H1 (cell line): ENCODE data around the gene MTFP1. TPM values are rescaled to one million over a fixed set of nuclear protein-coding genes. Genes with fewer than 3 reads are reported as not detected.

Experiments
- CTCF ChIA-PET: fragments of 300-600 bp; sonication (Branson Sonifier 250); formaldehyde crosslinking; loops from one replicate; lab custom pipeline; 2021; ENCODE audit not compliant: partially characterized antibody; lab: Charles Lee
- POLR2A ChIA-PET: fragments of 300-600 bp; sonication (Branson Sonifier 250); formaldehyde crosslinking; loops from one replicate; lab custom pipeline; 2021; ENCODE audit warnings: inconsistent platforms; ENCODE audit not compliant: partially characterized antibody; lab: Charles Lee
- DNase-seq, 2 experiments: peaks; one replicate each; pipeline versions ENCODE4 v3.0.0 to v3.0.0-alpha.2; 2010 to 2022; ENCODE audit warnings: low spot score in 2 of 2, low read depth in 1 of 2, mixed read lengths in 1 of 2
- FAIRE-seq: peaks from 2 replicates; lab custom pipeline; 2011; peaks lifted over from hg19 to GRCh38; lab: Jason Lieb, UNC
- H2AFZ ChIP-seq: 2 replicates; pipeline ENCODE4 v1.8.1; 2012; ENCODE audit warnings: low read length, inconsistent platforms
- H2AK5ac ChIP-seq: 2 replicates; pipeline ENCODE4 v1.6.1; 2013; ENCODE audit warnings: low read depth, low read length
- H2BK120ac ChIP-seq: replicated peaks from 2 replicates; pipeline ENCODE3; 2013; ENCODE audit warnings: low read depth, low read length, inconsistent platforms
- H2BK12ac ChIP-seq: 2 replicates; pipeline ENCODE4 v1.6.1; 2013; ENCODE audit warnings: low read depth, low read length
- H2BK15ac ChIP-seq: 2 replicates; pipeline ENCODE4 v1.6.1; 2013; ENCODE audit warnings: low read length
- H2BK20ac ChIP-seq: 2 replicates; pipeline ENCODE4 v1.6.1; 2013; ENCODE audit warnings: low read length
- H2BK5ac ChIP-seq: 2 replicates; pipeline ENCODE4 v1.6.1; 2013; ENCODE audit warnings: low read depth, low read length
- H3K14ac ChIP-seq: 2 replicates; pipeline ENCODE4 v1.6.1; 2013; ENCODE audit warnings: inconsistent platforms; ENCODE audit not compliant: insufficient read length
- H3K18ac ChIP-seq: 2 replicates; pipeline ENCODE4 v1.6.1; 2013; ENCODE audit warnings: low read length; ENCODE audit errors: extremely low read depth
- H3K23ac ChIP-seq: 2 replicates; pipeline ENCODE4 v1.6.1; 2013; ENCODE audit warnings: inconsistent platforms; ENCODE audit not compliant: insufficient read length
- H3K23me2 ChIP-seq: 2 replicates; pipeline ENCODE4 v1.6.1; 2013; ENCODE audit warnings: low read depth, low read length
- H3K27ac ChIP-seq: 2 replicates; pipeline ENCODE4 v1.6.1; 2011; ENCODE audit warnings: low read depth, low read length, inconsistent platforms
- H3K27me3 ChIP-seq, 4 experiments: replicated peaks in 1 of 4; 1 replicate in 1 of 4; 2 replicates in 3 of 4; pipeline versions ENCODE4 v1.6.1 to v1.8.1; 2011 to 2013; ENCODE audit warnings: low read length in 3 of 4, mild to moderate bottlenecking in 3 of 4, inconsistent platforms in 2 of 4, mixed read lengths in 2 of 4, moderate library complexity in 1 of 4; ENCODE audit not compliant: control insufficient read depth in 3 of 4, insufficient read depth in 3 of 4; ENCODE audit errors: extremely low read depth in 1 of 4
- H3K36me3 ChIP-seq, 4 experiments: 2 replicates each; pipeline versions ENCODE4 v1.6.1 to v1.8.1; 2011 to 2013; ENCODE audit warnings: mild to moderate bottlenecking in 4 of 4, low read length in 3 of 4, moderate library complexity in 2 of 4, control low read depth in 1 of 4, inconsistent platforms in 1 of 4; ENCODE audit not compliant: insufficient read depth in 4 of 4, control insufficient read depth in 2 of 4
- H3K4ac ChIP-seq: replicated peaks from 2 replicates; pipeline ENCODE3; 2013; ENCODE audit warnings: low read length, low read depth, mixed read lengths, inconsistent platforms; ENCODE audit not compliant: insufficient read length
- H3K4me1 ChIP-seq, 4 experiments: replicated peaks in 1 of 4; 1 replicate in 1 of 4; 2 replicates in 3 of 4; pipeline versions ENCODE4 v1.6.1 to v1.8.1; 2011 to 2013; ENCODE audit warnings: low read length in 3 of 4, inconsistent platforms in 2 of 4, mixed read lengths in 1 of 4; ENCODE audit not compliant: insufficient read depth in 4 of 4, control insufficient read depth in 3 of 4
- H3K4me2 ChIP-seq, 2 experiments: 2 replicates each; pipeline versions ENCODE4 v1.6.1 to v1.8.1; 2011 to 2013; ENCODE audit warnings: low read depth in 2 of 2, low read length in 2 of 2, control low read depth in 1 of 2, inconsistent platforms in 1 of 2, mild to moderate bottlenecking in 1 of 2; ENCODE audit not compliant: insufficient read depth in 1 of 2
- H3K4me3 ChIP-seq, 4 experiments: fragments of 200-600, 300-600 bp in 1 of 4; sonication (generic), shearing (Covaris generic), sonication (Bioruptor Twin) in 1 of 4; 2 replicates each; pipeline versions ENCODE4 v1.5.1 to v1.8.1; 2011 to 2016; ENCODE audit warnings: low read length in 4 of 4, low read depth in 3 of 4, control low read depth in 2 of 4, inconsistent platforms in 2 of 4, mild to moderate bottlenecking in 2 of 4, mixed read lengths in 1 of 4, moderate library complexity in 1 of 4; ENCODE audit not compliant: insufficient read depth in 2 of 4; ENCODE audit errors: extremely low read depth in 1 of 4
- H3K56ac ChIP-seq: replicated peaks from 2 replicates; pipeline ENCODE3; 2013; ENCODE audit warnings: low read depth, mild to moderate bottlenecking, mixed read lengths, low read length, inconsistent platforms; ENCODE audit not compliant: insufficient read length
- H3K79me1 ChIP-seq: 2 replicates; pipeline ENCODE4 v1.6.1; 2013; ENCODE audit warnings: low read depth, low read length, control low read depth
- H3K79me2 ChIP-seq, 2 experiments: 2 replicates each; pipeline versions ENCODE4 v1.6.1 to v1.8.1; 2012 to 2013; ENCODE audit warnings: low read length in 2 of 2, mild to moderate bottlenecking in 2 of 2, inconsistent platforms in 1 of 2; ENCODE audit not compliant: insufficient read depth in 2 of 2, control insufficient read depth in 1 of 2
- H3K9ac ChIP-seq, 4 experiments: replicated peaks in 1 of 4; 1 replicate in 1 of 4; 2 replicates in 3 of 4; pipeline versions ENCODE4 v1.6.1 to v1.8.1; 2011 to 2013; ENCODE audit warnings: low read depth in 3 of 4, low read length in 3 of 4, control low read depth in 2 of 4, mild to moderate bottlenecking in 2 of 4, moderate library complexity in 2 of 4, inconsistent platforms in 1 of 4; ENCODE audit errors: extremely low read depth in 1 of 4
- H3K9me3 ChIP-seq, 2 experiments: 2 replicates each; pipeline versions ENCODE4 v1.6.1 to v1.8.1; 2012 to 2013; ENCODE audit warnings: mild to moderate bottlenecking in 2 of 2, moderate library complexity in 2 of 2, control low read depth in 1 of 2, inconsistent platforms in 1 of 2, low read depth in 1 of 2, low read length in 1 of 2, mixed read lengths in 1 of 2; ENCODE audit not compliant: insufficient read depth in 2 of 2
- H4K20me1 ChIP-seq, 2 experiments: replicated peaks in 1 of 2; 2 replicates each; pipeline versions ENCODE3 to v1.8.1; 2011 to 2013; ENCODE audit warnings: inconsistent platforms in 2 of 2, low read length in 2 of 2, mild to moderate bottlenecking in 1 of 2; ENCODE audit not compliant: insufficient read depth in 2 of 2, control insufficient read depth in 1 of 2
- H4K5ac ChIP-seq: 2 replicates; pipeline ENCODE4 v1.6.1; 2013; ENCODE audit warnings: low read length, low read depth, mixed read lengths, inconsistent platforms; ENCODE audit not compliant: insufficient read length
- H4K8ac ChIP-seq: 2 replicates; pipeline ENCODE4 v1.8.0; 2013; ENCODE audit warnings: mild to moderate bottlenecking, moderate library complexity, low read length, inconsistent platforms; ENCODE audit not compliant: insufficient read depth; ENCODE audit errors: extremely low read depth
- H4K91ac ChIP-seq: replicated peaks from 2 replicates; pipeline ENCODE3; 2013; ENCODE audit warnings: low read length, mixed read lengths, inconsistent platforms; ENCODE audit not compliant: insufficient read length
- CBX5 ChIP-seq: fragments of 300-800, 300-1000 bp; sonication (generic); IDR thresholded peaks from 2 replicates; pipeline ENCODE4 v1.7.1; 2016; ENCODE audit warnings: antibody characterized with exemption, low read length, low read depth
- CBX8 ChIP-seq: fragments of 300-800, 300-1000 bp; sonication (generic); IDR thresholded peaks from 2 replicates; pipeline ENCODE4 v1.7.1; 2016; ENCODE audit warnings: low read depth, low read length, borderline replicate concordance
- CEBPB ChIP-seq: IDR thresholded peaks from 2 replicates; pipeline ENCODE4 v1.6.1; 2012; ENCODE audit warnings: low read depth, low read length
- CHD2 ChIP-seq: IDR thresholded peaks from 2 replicates; pipeline ENCODE4 v1.6.1; 2012; ENCODE audit warnings: low read length, improper control_type of control experiment
- HDAC6 ChIP-seq: IDR thresholded peaks from one replicate; pipeline ENCODE4 v1.7.1; 2012; ENCODE audit warnings: low read depth, mild to moderate bottlenecking, inconsistent platforms, low read length, moderate library complexity
- JUN ChIP-seq: IDR thresholded peaks from 2 replicates; pipeline ENCODE4 v1.6.1; 2011; ENCODE audit warnings: low read depth, mild to moderate bottlenecking, improper control_type of control experiment, low read length
- NANOG ChIP-seq: IDR thresholded peaks from 2 replicates; pipeline ENCODE4 v1.6.1; 2011; ENCODE audit warnings: low read length, low read depth, mild to moderate bottlenecking, inconsistent platforms; ENCODE audit not compliant: insufficient read depth, poor library complexity, severe bottlenecking
- SIX5 ChIP-seq: IDR thresholded peaks from 2 replicates; pipeline ENCODE4 v1.6.1; 2011; ENCODE audit warnings: mild to moderate bottlenecking, low read depth, low read length
- YY1 ChIP-seq: IDR thresholded peaks from 2 replicates; pipeline ENCODE4 v1.6.1; 2011; ENCODE audit warnings: low read depth, mild to moderate bottlenecking, low read length
- WGBS, 2 experiments: shearing (Covaris generic) in 1 of 2; methylation state at CpG; one replicate each; pipeline versions ENCODE4 v1.1.6 to v1.1.7; 2013 to 2015; ENCODE audit warnings: low lambda C conversion rate in 2 of 2, mixed read lengths in 2 of 2, inconsistent platforms in 1 of 2, low coverage in 1 of 2, missing lambda C conversion rate in 1 of 2; ENCODE audit not compliant: insufficient replicate concordance in 2 of 2, insufficient coverage in 1 of 2, insufficient read length in 1 of 2; ENCODE audit errors: extremely low coverage in 1 of 2, missing lambda C conversion rate in 1 of 2; 5-methylcytosine and 5-hydroxymethylcytosine counted together
- polyA plus RNA-seq, 7 experiments: library from polyadenylated mRNA; depleted of rRNA in 3 of 7; stranded (reverse) in 5 of 7; unstranded in 2 of 7; fragments of >200 nt in 5 of 7; fragments of 200-250 nt in 2 of 7; gene quantifications; 1 replicate in 5 of 7; 2 replicates in 1 of 7; 4 replicates in 1 of 7; pipeline versions ENCODE4 v1.2.1 to v1.2.3, GENCODE V29; 2011 to 2013; ENCODE audit warnings: missing spikeins in 2 of 7, mixed read lengths in 2 of 7
- total RNA-seq: library from RNA; stranded (reverse); fragmentation: NEBNext Ultra II Directional; extraction: Animal tissue kit (Norgen Biotek cat#: 25700); gene quantifications from 2 replicates; pipeline ENCODE4 v1.2.1, GENCODE V29; 2021

The MTFP1 gene
- total and polyA plus RNA-seq, 2 of the 8 experiments (the other 6 are each of a cell fraction or from before 2014, with no cell fraction given): 59.8 to 98.8 TPM

DNA sequence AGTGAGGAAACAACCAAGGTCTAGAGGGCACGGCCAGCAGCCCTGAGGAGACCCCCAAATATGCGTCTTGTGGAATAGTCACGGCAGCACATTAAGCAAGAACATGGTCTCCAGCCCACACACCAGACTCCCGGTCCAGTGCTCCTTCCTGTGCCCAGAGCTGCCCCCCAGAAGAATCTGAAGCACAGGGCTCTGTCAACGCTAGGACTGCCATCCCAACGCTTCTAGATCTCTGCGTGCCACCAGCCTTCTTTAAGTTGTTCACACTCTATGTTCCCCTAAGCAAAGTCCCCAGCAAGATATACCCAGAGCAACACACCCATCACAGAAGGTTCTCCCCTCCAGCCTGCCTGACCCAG, 32.3 kb upstream of the MTFP1 start:
- H2BK12ac ChIP-seq: peak overlapping the region; percentile 10; the same call in 1 of the 2 replicates
- peaks cover 2 to 9% (median 6%) of the 10 kb centered on the region in 4 experiments; a peak in 6 of 7 replicates for H3K27me3 ChIP-seq
- no peak overlapping the region for H3K56ac ChIP-seq
- H3K9me3 ChIP-seq: peaks cover 9% of the 10 kb centered on the region in 2 experiments
- no peak overlapping the region for H3K14ac ChIP-seq
- H3K9ac ChIP-seq: no peak overlapping the region
- H3K4me3 ChIP-seq: no peak overlapping the region
- CTCF ChIA-PET: interaction anchor here (1.2 to 12.0 kb wide), 2 partner anchors 9 to 34 kb away, joined by 4 to 164 read pairs; partner anchors contain the start of gene MTFP1
- H2AK5ac ChIP-seq: peak overlapping the region; percentile 28; the same call in 1 of the 2 replicates
- peaks cover 8% of the 10 kb centered on the region; the same call in 1 of the 2 replicates for H3K23me2 ChIP-seq
- no peak overlapping the region for H3K27ac ChIP-seq
- peaks cover 0 to 2% of the 10 kb centered on the region in 2 experiments for H4K20me1 ChIP-seq
- no peak overlapping the region for H3K4me2 ChIP-seq
- FAIRE-seq (no peak), DNase-seq (no peak)
- 0 out of 2 replicates have a peak overlapping the region, but pooled peaks have one; percentile 66 for H2BK5ac ChIP-seq
- H3K79me1 ChIP-seq: no peaks in the 10 kb centered on the region
- H3K36me3 ChIP-seq: no peaks in the 10 kb centered on the region
- no peaks in the 10 kb centered on the region for H3K79me2 ChIP-seq
- no peak overlapping the region for H2BK15ac ChIP-seq
- H2AFZ ChIP-seq: no peak overlapping the region
- no peak overlapping the region for H3K18ac ChIP-seq
- no peak overlapping the region for H4K91ac ChIP-seq
- H3K23ac ChIP-seq: no peak overlapping the region
- 0 out of 2 replicates have a peak overlapping the region, but pooled peaks have one; percentile 56 for H2BK20ac ChIP-seq
- no peak overlapping the region for H4K5ac ChIP-seq
- H3K4me1 ChIP-seq: peaks cover 2 to 16% (median 8%) of the 10 kb centered on the region in 4 experiments
- H3K4ac ChIP-seq: no peak overlapping the region
- H4K8ac ChIP-seq: peak overlapping the region; percentile 28; the same call in 1 of the 2 replicates
- POLR2A ChIA-PET: interaction anchor here (1.2 to 1.3 kb wide), 3 partner anchors 9 to 31 kb away, joined by 3 to 4 read pairs (median 3); no protein-coding TSS in a partner anchor
- TF ChIP-seq HDAC6 (no peak), YY1 (no peak), CHD2 (no peak), JUN (no peak), CEBPB (no peak), CBX5 (no peak), NANOG (no peak), SIX5 (no peak), CBX8 (no peak)
- H2BK120ac ChIP-seq: no peak overlapping the region
- 76% methylated on average over 7 of the region's 7 CpGs; no CpG with 5 or more reads in 1 of the 2 experiments for WGBS, 2 experiments
